ENCODE data around the gene ACSM2B.
"Not testable (repeated sequence)": the region's sequence is repeated elsewhere in the genome, so short reads cannot be mapped to it uniquely, and the experiment has no call there.

ACSM2B gene

DNA sequence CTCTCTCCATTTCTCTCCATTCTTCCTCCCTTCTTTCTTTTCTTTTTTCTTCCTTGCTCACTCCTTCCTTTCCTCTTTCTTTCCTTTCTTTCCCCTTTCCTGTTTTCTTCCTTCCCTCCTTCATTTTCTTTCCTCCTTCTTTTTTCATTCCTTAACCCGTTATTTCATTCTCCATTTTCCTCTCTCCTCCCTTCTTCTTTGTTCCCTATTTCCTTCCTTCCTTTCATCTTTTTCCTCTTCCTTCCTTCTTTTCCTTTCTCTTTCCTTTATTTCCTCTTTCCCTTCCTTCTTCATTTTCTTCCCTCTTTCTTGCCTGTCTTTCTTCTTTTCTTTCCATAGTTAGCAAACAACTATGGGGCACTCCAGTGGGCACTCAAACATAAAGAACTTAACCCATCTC lies 16.6 kb upstream of the ACSM2B start:
- not testable (repeated sequence) for DNase-seq

DNA sequence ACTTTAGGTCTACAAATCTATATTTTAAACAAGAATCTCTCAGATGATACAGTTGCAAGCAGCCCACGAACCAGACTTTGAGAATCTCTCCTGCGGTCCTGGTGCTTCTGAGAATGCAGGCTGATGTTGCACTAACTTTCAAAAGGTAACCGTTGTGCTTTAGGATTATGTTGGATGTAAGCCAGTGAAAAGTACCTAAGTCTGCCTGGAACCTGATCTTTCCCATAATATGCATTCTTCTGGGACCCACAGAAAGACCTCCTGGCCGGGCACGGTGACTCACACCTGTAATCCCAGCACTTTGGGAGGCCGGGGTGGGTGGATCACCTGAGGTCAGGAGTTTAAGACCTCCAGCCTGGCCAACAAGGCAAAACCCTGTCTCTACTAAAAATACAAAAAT lies 13.3 kb upstream of the ACSM2B start:
- DNase-seq = not testable (repeated sequence)

DNA sequence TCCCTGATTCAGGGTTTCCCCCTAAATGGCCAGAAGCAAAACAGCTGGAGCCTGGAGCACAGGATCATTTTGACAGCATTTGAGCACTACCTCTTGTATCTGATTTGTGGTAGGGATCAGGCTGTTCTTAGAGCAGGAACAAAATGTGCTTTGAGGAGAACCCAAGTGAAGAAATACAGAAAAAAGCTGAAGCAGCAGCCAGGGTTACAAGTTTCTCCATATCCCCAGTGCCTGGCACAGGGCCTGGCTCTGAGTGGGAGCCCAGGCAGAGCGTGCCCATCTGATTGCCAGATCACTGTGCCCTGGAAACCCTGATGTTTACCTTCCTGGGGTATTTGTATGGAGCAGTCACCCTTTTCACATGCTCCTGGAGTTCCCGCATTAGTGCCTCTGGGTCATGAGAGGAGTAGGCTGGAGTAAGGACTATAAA lies 11.5 kb upstream of the ACSM2B start:
- not testable (repeated sequence) for DNase-seq

DNA sequence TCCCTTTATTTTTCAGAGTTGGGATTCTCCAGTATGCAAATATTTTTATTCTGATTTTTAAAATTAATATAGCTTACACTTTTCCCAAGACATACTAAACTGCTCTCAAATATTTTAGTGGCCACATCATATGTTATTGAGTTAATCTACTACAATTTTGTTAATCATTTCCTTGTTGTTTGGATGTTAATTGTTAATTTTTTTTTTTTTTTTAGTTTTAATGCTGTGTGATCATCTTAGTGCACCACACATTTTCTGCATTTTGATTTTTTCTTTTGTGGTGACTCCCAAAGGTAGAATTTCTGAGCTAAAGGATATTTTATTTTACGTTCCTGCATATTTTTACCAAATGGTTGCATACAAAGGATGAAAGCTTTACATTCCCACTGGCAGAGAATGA lies 10.5 kb upstream of the ACSM2B start:
- DNase-seq = not testable (repeated sequence)

DNA sequence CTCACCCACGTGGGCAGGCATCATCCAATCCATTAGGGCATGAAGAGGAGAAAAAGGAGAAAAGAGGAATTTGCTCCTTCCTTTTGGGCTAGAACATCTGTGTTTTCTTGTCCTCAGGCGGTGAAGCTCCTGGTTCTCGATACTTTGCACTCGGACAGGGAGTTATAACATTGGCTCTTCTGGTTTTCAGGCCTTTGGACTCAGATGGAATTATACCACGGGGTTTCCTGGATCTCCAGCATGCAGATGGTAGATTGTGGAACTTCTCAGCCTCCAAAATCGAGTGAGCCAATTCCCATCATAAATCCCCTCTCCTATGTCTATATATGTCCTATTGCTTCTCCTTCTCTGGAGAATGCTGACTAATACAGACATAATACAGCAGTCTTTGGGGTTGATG lies 9.9 kb upstream of the ACSM2B start:
- DNase-seq = not testable (repeated sequence)

DNA sequence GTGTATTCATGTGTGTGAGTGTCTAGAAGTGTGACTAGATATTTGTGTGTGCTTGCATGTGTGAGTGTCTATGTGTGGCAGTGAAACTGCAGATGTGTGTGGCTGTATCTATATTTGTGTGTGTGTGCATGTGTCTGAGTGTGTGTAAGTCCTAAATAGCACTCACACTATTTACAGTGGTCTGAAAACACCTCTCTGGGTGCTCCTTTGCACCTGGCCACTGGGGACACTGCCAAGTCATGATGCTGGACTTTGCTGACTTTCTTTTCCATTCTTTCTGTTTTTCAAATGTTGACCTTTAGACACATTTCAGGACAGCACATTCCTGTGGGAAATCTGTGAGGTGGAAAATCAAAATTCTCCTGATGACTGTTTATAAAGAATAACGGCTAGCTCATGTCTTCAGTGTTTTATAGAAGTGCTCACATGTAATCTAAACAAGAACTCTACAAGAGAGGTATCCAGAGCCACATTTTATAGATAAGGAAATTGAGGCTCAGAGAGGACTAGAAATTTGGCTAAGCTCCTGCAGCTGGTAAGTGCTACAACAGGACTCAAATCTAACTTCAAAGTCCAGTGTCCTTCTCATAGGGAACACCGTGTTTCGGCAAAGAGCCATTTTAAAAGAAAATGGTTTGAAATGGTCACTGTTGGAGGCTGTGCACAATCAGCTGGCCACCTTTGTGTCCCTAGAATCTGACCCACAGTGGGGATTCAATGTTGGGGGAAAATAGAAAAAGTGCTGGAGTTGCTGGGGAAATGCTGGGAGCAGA lies 4.5 kb upstream of the ACSM2B start:
- not testable (repeated sequence) for DNase-seq

DNA sequence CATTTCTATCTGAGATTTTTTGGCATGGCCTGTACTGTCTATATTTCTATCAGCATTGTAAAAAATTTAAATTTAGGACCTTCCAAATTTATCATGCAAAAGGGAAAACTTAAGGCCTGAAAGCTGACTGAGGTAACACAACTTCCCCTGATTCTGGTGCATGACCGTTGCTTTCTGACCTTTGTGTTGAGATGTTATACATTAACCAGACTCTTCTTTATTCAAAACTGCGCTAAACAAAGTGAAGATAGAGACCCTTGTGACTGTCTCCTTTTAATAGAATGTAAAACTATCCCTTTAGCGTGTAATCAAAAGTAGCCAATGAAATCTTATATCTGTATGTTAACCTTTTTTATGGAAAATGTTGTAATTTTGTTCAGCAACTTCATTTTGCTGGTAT lies 1.9 kb upstream of the ACSM2B start:
- DNase-seq = not testable (repeated sequence)

DNA sequence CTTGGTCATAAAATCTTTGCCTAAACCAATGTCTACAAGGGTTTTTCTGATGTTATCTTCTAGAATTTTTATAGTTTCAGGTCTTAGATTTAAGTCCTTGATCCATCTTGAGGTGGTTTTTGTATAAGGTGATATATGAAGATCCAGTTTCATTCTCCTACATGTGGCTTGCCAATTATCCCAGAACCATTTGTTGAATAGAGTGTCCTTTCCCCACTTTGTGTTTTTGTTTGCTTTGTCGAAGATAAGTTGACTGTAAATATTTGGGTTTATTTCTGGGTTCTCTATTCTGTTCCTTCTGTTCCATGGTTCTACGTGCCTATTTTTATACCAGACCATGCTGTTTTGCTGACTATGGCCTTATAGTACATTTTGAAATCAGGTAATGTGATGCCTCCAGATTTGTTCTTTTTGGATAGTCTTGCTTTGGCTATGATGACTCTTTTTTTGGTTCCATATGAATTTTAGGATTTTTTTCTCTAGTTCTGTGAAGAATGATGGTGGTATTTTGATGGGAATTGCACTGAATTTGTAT lies 7.0 kb downstream of the ACSM2B start:
- DNase-seq = not testable (repeated sequence)

DNA sequence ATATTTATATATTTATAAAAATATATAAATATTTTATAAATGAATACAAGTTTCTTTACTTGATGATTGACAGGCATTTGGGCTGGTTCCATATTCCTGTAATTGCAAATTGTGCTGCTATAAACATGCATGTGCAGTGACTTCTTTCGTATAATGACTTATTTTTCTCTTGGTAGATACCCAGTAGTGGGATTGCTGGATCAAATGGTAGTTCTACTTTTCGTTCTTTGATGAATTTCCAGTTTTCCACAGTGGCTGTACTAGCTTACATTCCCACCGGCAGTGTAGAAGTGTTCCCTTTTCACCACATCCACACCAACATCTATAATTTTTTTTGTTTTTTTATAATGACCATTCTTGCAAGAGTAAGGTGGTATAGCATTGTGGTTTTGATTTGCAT lies 7.8 kb downstream of the ACSM2B start:
- DNase-seq = no peak

DNA sequence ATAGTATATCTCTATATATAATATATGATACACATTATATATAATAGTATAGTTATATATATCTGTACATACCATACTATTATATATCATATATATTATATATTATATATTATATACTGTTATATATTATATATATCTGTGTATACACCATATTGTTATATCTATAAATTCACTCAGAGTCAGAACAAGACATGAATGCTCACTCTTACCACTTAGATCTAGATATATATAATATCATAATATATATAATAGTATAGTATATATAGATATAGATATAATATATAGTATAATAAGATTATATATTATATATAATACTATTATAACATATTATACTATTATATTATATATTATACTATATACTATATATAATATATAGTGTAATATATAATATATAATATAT lies 9.3 kb downstream of the ACSM2B start:
- no peak for DNase-seq

DNA sequence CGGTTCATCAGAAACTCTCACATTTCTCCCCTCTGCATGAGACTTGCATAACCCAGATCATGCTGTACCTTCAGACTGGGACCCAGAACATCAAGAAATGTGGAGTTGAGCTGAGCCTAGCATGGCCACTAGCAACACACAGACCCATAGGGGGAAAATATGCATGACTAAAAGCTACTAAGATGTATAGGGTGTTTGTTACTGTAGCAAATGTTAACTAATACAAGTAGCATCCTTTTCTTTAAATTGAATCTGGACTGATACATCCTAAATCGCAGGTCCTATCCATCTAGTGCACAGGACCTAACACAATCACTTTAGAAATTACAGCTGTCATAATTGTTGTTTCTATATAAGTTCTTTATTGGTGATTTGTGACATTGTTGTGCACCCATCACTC lies 10.8 kb downstream of the ACSM2B start:
- not testable (repeated sequence) for DNase-seq

DNA sequence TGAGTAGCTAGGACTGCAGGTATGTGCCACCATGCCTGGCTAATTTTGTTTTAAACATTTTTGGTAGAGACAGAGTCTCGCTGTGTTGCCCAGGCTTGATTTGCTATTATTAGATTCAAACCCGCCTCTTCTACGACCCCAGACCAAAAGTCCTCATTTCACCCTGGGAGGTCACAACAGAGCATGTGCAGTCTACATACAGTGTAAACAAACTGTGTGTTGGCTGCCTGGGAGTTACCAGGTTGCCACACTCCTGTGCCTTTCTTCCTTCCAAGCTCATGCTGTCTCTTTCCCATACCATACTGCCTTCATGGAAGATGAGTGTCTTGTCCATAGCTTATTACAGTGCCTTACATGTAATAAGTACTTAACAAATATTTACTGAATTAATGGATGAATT lies 11.9 kb downstream of the ACSM2B start:
- DNase-seq = not testable (repeated sequence)

DNA sequence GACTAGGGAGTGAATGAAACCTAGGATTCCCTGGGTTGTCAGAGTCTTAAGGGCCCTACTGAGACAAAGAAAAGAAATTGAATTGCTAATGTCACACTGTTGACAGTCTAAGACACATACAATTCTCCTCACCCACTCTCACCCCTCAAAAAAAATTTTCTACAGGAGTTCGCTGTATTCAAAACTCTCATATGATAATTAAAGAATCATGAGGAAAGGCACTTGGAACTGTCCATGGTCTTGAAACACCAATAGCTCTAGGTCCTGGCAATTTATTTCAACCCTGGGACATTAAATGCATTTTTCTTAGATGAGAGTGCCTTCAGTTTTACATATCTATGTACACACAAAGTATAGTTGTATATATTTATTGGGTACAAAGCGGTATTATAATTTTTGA lies 20.5 kb downstream of the ACSM2B start:
- DNase-seq = not testable (repeated sequence)

DNA sequence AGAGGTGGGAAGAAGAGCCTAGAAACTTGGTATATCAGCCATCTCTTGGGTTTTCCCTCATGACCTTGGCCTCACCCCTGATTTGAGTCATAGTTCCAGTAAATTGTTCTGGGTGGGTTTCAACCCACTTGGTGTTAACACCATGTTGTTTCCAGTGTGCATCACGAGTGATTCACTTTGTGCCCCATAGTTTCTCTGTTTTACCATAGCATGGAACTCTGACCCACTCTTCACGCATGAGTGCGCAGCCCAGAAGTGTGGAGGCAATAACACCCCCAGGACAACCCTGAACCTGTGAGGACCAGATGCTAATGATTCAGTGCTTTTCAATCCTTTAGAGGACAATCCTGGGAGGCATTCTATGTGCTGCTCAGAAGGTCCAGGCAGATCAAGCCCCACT lies 21.5 kb downstream of the ACSM2B start:
- not testable (repeated sequence) for DNase-seq

DNA sequence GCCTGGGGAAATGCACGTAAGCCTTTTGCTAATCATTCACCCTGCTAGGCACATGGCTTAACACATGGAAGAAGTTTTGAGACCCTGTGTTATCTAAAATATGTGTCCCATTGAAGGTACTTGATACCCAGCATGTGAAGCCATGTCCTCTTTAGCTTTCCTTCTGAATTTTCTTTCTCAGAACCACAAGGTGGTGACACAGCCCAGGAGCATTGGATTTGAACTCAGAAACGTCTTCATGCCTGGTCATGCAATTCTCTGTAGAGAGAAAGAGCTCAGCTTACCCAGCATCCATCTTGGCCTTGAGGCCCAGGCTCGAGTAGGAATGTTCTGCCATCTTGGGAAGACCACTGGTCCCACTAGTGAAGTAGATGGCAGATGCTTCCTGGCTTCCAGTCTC lies 22.7 kb downstream of the ACSM2B start:
- not testable (repeated sequence) for DNase-seq

DNA sequence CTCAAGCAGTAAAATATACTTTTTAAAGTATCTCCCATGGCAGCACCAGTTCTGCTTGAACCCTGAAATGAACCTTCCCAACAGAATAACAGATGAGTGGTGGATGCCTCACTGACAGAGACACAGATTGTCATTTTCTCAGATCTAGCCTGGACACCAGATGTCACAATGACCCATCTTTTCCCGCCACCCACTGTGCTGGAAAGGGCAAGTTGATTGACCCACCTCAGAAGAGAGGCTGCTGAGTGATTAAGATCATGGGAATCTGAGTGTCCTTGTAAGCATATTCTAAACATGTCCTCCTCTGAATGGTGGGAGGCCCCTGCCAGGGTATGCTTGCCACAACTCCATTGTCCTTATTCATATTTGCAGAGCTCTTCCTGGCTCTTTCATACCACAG lies 29.2 kb downstream of the ACSM2B start:
- not testable (repeated sequence) for DNase-seq

DNA sequence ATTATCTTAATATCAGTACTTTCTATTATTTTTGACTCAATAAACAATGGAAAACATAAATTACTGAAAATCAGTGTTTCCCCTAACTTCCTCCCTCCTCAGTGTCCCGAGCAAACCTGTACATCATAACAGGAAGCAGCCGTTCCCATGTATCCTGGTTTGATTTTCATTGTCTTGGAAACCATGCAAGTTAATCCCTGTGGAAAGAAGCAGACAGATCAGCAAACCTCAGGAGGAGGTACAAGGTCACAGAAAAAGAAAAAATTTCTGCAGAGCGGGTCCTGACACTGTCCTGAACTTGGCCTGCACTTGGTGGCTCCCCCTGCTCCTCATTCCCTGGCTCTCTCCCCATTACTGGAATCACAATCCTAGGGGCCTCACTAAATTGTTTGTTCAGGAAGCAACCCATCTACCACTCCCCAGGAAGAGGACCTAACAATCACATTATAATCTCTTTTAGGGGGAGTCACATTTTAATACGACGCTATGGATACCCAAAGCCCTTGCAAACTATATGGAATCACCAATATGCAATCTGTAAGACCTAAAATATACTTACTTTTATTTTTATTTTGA lies 29.8 kb downstream of the ACSM2B start:
- DNase-seq = not testable (repeated sequence)

DNA sequence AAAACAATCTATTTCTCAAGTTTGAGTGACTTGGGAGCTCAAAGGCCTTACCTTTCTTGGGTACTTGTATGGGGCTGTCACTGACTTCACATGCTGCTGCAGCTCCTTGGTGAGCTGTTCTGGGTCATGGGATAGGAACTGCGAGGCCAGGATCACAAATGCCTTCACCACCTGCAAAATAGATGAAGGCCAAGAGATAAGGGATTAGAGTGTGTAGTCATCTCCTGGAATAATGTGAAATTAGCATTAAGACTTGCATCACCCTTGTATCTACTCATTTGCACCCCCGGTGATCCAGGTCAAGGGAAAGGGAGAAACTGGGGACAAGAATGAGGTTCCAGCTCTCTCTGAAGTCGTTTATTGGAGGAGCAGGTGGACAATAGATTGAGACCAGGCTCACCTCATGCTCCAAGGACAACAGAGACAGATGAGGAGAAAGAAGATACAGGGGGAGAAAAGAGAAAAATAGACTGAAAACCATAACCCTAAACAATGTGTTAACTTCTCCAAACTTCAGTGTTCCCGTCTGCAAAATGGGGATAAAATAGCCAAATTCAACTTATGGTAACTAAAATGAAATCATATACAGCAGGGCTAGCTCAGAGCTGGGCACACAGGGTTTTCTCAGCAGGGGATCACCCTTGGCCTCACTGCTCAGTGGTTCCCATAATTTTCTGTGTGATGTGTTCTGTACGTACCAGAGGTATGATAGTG lies 35.4 kb downstream of the ACSM2B start:
- not testable (repeated sequence) for DNase-seq

DNA sequence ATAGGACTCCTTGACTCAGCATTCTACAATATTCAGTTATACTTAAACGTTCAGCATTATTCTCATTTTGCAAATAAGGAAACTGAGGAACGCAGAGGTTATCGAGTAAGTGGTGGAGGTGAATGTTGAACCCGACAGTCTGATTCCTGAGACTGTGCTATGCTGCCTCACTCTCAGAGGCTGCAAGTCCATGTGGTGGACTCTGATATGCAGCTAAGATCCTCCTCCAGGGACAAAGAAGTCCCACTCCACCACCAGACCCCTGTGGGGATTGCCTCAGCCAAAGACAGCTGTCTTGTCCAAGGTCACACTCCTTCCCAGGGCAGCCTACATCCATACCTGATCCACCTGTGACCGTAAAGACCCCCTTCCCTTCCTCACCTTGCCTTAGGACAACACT lies 37.5 kb downstream of the ACSM2B start:
- DNase-seq = no peak

DNA sequence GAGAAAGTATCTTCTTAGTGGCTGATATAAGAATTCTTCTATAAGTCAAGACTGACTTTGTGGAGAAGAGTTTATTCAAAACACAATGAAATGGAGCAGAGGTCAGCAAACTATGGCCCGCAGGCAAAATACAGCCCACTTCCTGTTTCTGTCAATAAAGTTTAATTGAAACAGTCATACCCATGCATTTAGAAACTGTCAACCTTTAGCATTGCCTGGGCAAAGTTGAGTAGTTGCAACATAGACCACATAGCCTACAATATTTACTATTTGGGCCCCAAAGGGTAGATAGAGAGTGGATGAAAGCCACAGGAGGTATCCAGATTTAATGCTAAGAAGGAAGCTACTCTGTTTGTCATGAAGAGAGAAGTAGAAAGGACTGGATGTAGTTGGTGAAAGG lies 38.0 kb downstream of the ACSM2B start:
- DNase-seq = no peak

DNA sequence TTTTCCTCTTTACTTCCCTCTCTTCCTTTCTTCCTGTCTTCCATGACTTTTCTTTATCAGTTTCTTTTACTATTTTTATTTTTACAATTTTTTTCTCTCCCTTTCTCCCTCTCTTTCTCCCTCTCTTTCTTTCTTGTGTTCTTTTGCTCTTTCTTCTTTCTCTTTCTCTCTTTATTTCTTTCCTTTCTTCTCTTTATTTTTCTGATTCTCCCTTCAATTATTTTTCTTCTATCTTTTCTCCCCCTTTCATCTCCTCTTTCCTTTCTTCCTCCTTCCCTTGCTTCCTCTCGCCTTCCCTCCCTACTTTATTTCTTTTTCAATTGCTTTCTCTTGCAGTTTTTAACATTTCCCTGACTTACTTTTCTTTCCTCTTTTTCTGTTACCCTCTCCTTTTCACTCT lies 39.5 kb downstream of the ACSM2B start:
- not testable (repeated sequence) for DNase-seq

DNA sequence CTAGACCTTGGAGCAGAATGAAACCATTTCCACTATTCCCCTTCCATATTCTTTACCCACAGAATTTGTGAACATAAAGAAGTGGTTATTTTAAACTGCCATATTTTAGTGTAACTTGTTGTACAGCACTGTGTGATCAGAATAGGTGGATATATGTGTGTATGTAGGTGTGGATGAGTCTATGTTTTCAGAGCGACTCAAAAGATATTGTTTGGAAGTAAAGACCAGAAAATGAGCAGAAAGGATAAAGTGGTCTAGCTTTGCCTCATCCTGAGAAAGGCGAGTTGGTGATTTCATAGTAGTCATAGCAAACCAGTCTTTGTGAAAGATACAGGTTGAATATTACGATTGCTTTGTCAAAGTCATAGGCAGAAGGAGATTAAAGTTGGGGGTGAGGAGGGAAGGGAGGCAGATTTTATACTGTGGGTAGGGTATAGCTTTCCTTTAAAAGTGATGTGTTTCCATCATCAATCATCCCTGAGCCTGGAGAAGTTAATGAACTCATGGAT lies 43.8 kb downstream of the ACSM2B start:
- DNase-seq = not testable (repeated sequence)

DNA sequence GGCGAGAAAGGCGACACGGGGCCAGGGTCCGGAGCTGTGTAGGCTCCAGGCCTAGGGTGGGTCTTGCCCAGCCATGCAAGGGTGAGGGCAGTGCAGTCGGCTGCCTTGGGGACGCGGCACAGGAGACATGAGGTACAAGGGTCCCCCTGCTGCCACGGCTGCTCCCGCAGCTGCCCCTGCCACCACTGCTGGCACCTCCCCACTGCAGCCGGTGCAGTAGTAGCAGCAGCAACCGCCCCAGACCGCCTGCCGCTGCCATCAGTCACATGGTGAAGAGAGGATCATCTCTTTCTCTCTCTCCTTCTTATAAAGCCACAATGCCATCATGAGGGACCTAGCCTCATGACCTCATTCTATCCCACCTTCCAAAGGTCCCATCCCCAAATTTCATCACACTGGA lies 44.4 kb downstream of the ACSM2B start:
- DNase-seq = not testable (repeated sequence)

Measured in activated CD4-positive, alpha-beta T cell treated with anti-CD3 and anti-CD28 coated beads for 1 hour (primary cell).